Neural cell (in vitro differentiated cells): ENCODE measurements around the gene NACC1. TPM values are rescaled to one million over a fixed set of nuclear protein-coding genes. Genes with fewer than 3 reads are reported as not detected.

Experiments used
- H2AFZ ChIP-seq: fragments of 200-600, 300-800 bp; sonication (generic), shearing (Covaris generic); 2 replicates; pipeline ENCODE4 v1.6.0; 2014; ENCODE audit warnings: low read depth, mild to moderate bottlenecking, antibody characterized with exemption, low read length, moderate library complexity
- H3F3A ChIP-seq: fragments of 200-600 bp; shearing (Covaris generic); 2 replicates; pipeline ENCODE4 v1.6.1; 2016; ENCODE audit warnings: mild to moderate bottlenecking, moderate library complexity, mixed read lengths, antibody characterized with exemption, low read length; ENCODE audit not compliant: insufficient read depth, poor library complexity, severe bottlenecking
- H3K27ac ChIP-seq: fragments of 200-600, 300-800 bp; sonication (generic), shearing (Covaris generic); 2 replicates; pipeline ENCODE4 v1.5.1; 2014; ENCODE audit warnings: mild to moderate bottlenecking, low read length, moderate library complexity
- H3K27me3 ChIP-seq: fragments of 300-800, 200-600 bp; sonication (generic), shearing (Covaris generic); 2 replicates; pipeline ENCODE4 v1.6.0; 2014; ENCODE audit warnings: mild to moderate bottlenecking, low read depth, low read length, moderate library complexity; ENCODE audit not compliant: insufficient read depth
- H3K36me3 ChIP-seq: fragments of 300-800, 200-600 bp; sonication (generic), shearing (Covaris generic); 2 replicates; pipeline ENCODE4 v1.5.1; 2014; ENCODE audit warnings: mild to moderate bottlenecking, antibody characterized with exemption, low read length, moderate library complexity; ENCODE audit not compliant: insufficient read depth
- H3K4me2 ChIP-seq: fragments of 300-800, 200-600 bp; sonication (generic), shearing (Covaris generic); 2 replicates; pipeline ENCODE4 v1.6.0; 2014; ENCODE audit warnings: mild to moderate bottlenecking, low read length
- H3K4me3 ChIP-seq: fragments of 300-800, 200-600 bp; sonication (generic), shearing (Covaris generic); 2 replicates; pipeline ENCODE4 v1.5.1; 2014; ENCODE audit warnings: mild to moderate bottlenecking, low read length, moderate library complexity
- H3K79me2 ChIP-seq: fragments of 200-600 bp; shearing (Covaris generic); replicated peaks from 2 replicates; pipeline ENCODE4 v1.6.0; 2014; ENCODE audit warnings: mild to moderate bottlenecking, low read length, moderate library complexity; ENCODE audit not compliant: insufficient read depth
- H3K9ac ChIP-seq: fragments of 300-800, 200-600 bp; sonication (generic), shearing (Covaris generic); 2 replicates; pipeline ENCODE4 v1.6.1; 2016; ENCODE audit warnings: mild to moderate bottlenecking, low read length, mixed read lengths
- H3K9me2 ChIP-seq: fragments of 200-600 bp; shearing (Covaris generic); 2 replicates; pipeline ENCODE4 v1.6.1; 2016; ENCODE audit warnings: mild to moderate bottlenecking, low read length, mixed read lengths; ENCODE audit not compliant: insufficient read depth
- H3K9me3 ChIP-seq: fragments of 200-600, 300-800 bp; sonication (generic), shearing (Covaris generic); 2 replicates; pipeline ENCODE4 v1.6.1; 2016; ENCODE audit warnings: mild to moderate bottlenecking, mixed run types, low read length, moderate library complexity, mixed read lengths
- H4K20me1 ChIP-seq: fragments of 200-600 bp; shearing (Covaris generic); 2 replicates; pipeline ENCODE4 v1.6.1; 2016; ENCODE audit warnings: mild to moderate bottlenecking, mixed run types; ENCODE audit not compliant: insufficient read depth
- CTCF ChIP-seq: fragments of 450-650 bp; IDR thresholded peaks from 2 replicates; pipeline ENCODE4 v1.5.1; 2014; ENCODE audit warnings: antibody characterized with exemption, mild to moderate bottlenecking, moderate library complexity; ENCODE audit not compliant: poor library complexity, severe bottlenecking
- EP300 ChIP-seq: fragments of 450-650 bp; conservative IDR thresholded peaks from 2 replicates; pipeline ENCODE4 v1.6.1; 2014; ENCODE audit warnings: antibody characterized with exemption, mild to moderate bottlenecking, moderate library complexity; ENCODE audit not compliant: poor library complexity, severe bottlenecking
- EZH2 ChIP-seq: fragments of 200-600, 300-800 bp; shearing (Covaris generic), sonication (generic); IDR thresholded peaks from 2 replicates; pipeline ENCODE4 v1.6.1; 2014; ENCODE audit warnings: antibody characterized with exemption, low read length, borderline replicate concordance, mild to moderate bottlenecking; ENCODE audit not compliant: insufficient read depth, poor library complexity, severe bottlenecking
- MXI1 ChIP-seq: fragments of 450-650 bp; conservative IDR thresholded peaks from 2 replicates; pipeline ENCODE4 v1.6.1; 2014; ENCODE audit warnings: antibody characterized with exemption, mild to moderate bottlenecking; ENCODE audit not compliant: poor library complexity, severe bottlenecking
- POLR2AphosphoS5 ChIP-seq: IDR thresholded peaks from 2 replicates; pipeline ENCODE4 v1.6.1; 2012
- RAD21 ChIP-seq: fragments of 450-650 bp; conservative IDR thresholded peaks from 2 replicates; pipeline ENCODE4 v1.6.1; 2014; ENCODE audit warnings: antibody characterized with exemption, mild to moderate bottlenecking, moderate library complexity
- REST ChIP-seq: IDR thresholded peaks from 2 replicates; pipeline ENCODE4 v1.6.1; 2012; ENCODE audit warnings: borderline replicate concordance
- SMC3 ChIP-seq: fragments of 450-650 bp; conservative IDR thresholded peaks from 2 replicates; pipeline ENCODE4 v1.6.1; 2014; ENCODE audit warnings: antibody characterized with exemption, mild to moderate bottlenecking, moderate library complexity; ENCODE audit not compliant: poor library complexity
- TAF1 ChIP-seq: IDR thresholded peaks from 2 replicates; pipeline ENCODE4 v1.6.1; 2012; ENCODE audit warnings: low read depth
- polyA plus RNA-seq: library from polyadenylated mRNA; depleted of rRNA; stranded (reverse); fragments of >200 nt; gene quantifications from 2 replicates; pipeline ENCODE4 v1.2.3, GENCODE V29; 2014

Gene NACC1
- polyA plus RNA-seq, 1 donor from 2014 or later = 16.1 TPM

DNA sequence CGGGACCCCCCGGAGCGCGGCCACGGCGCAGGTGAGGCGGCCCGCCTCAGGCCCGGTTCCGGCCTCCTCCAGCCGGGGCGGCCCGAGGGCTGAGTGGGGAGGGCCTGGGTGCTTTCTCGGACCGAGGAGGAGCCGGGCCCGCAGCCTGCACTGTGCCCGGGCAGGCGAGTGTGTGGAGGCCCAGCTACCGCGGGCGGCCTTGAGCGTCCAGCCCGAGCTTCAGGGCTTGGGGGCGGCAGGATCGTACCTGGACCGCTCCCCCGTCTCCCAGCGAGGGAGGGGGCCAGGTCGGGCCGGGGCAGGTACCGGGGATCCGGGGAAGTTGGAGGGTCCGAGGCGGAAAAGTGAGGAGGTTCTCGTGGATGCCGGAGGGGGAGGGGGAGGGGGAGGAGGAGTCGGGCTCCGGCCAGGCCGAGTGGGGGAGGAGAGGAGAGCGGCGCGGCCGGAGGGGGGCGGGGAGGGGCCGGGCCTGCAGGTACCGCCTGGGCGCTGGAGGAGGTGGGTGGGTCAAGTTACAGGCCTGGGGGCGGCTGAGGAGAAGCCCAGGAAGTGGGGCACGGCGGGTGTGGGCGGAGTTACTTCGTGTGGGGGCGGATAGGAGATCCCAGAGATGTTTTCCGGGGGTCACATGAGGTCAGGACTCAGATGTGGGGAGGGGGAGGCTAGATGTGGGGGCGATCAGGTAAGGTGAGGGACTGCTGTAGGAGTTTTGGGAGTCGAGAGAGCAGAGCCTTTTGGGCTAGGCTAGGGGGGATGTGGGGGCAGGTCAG is 545 bp downstream of the NACC1 start:
- TF ChIP-seq REST = peak; percentile 7
- no peak for TF ChIP-seq MXI1
- Histone ChIP-seq H3K4me2 (peak overlapping the region; percentile 73), H3K27ac (peak overlapping the region; percentile 51), H2AFZ (no peak overlapping the region), H3K9me2 (no peaks in the 10 kb centered on the region), H4K20me1 (no peaks in the 10 kb centered on the region), H3K4me3 (peak overlapping the region; percentile 93), H3K9me3 (no peaks in the 10 kb centered on the region), H3F3A (no peaks in the 10 kb centered on the region), H3K79me2 (peaks cover 52% of the 10 kb centered on the region), H3K9ac (peak overlapping the region; percentile 94), H3K36me3 (no peaks in the 10 kb centered on the region), H3K27me3 (no peaks in the 10 kb centered on the region)

GRCh38 chr19:13119627-13120026 is 1.6 kb downstream of the NACC1 start:
- H3K27me3 ChIP-seq = no peaks in the 10 kb centered on the region
- H3K79me2 ChIP-seq = peaks cover 52% of the 10 kb centered on the region
- H3K9me2 ChIP-seq = no peaks in the 10 kb centered on the region
- no peak overlapping the region for H3K27ac ChIP-seq
- no peaks in the 10 kb centered on the region for H3F3A ChIP-seq
- H3K9ac ChIP-seq = peak overlapping the region; percentile 94
- H4K20me1 ChIP-seq = no peaks in the 10 kb centered on the region
- peak overlapping the region; percentile 93 for H3K4me3 ChIP-seq
- no peak overlapping the region for H2AFZ ChIP-seq
- no peak for TF ChIP-seq TAF1
- no peak for TF ChIP-seq POLR2AphosphoS5
- no peak for TF ChIP-seq SMC3
- TF ChIP-seq EZH2 = no peak
- TF ChIP-seq RAD21 = no peak
- TF ChIP-seq EP300 = no peak
- TF ChIP-seq MXI1 = no peak
- TF ChIP-seq CTCF = no peak
- no peak for TF ChIP-seq REST
- H3K9me3 ChIP-seq = no peaks in the 10 kb centered on the region
- H3K36me3 ChIP-seq = no peaks in the 10 kb centered on the region
- peak overlapping the region; percentile 73 for H3K4me2 ChIP-seq
